GM21717 (cell line): ENCODE measurements around the gene SNAPC2.

Source experiments
- ATAC-seq: cut with Tn5 transposase; IDR thresholded peaks from one replicate; pipeline ENCODE4 v1.9.1; 2021; ENCODE audit warnings: mild to moderate bottlenecking, moderate library complexity; ENCODE audit not compliant: unreplicated experiment

SNAPC2 gene

GRCh38 chr19:7919610-7920518, at the start of gene SNAPC2:
SNAPC2 (plus strand) TSS chr19:7920338; CDS start chr19:7920367, 29 bp downstream.
- peak; percentile 42 for ATAC-seq

GRCh38 chr19:7870571-7871436, 49.3 kb upstream of the SNAPC2 start:
- ATAC-seq: no peak

GRCh38 chr19:7871437-7872305, 48.5 kb upstream of the SNAPC2 start:
- no peak for ATAC-seq

GRCh38 chr19:7872306-7873204, 47.6 kb upstream of the SNAPC2 start:
- no peak for ATAC-seq

- no peak for ATAC-seq
These were observed 46.6 kb upstream of the SNAPC2 start for GRCh38 chr19:7873304-7874075.

- no peak for ATAC-seq
These were observed 45.9 kb upstream of the SNAPC2 start, which contains the start of gene PRR36 for GRCh38 chr19:7874076-7874896. PRR36 (minus strand) TSS chr19:7874390; CDS start chr19:7873689, 701 bp downstream.

- no peak for ATAC-seq
These were observed 45.3 kb upstream of the SNAPC2 start for GRCh38 chr19:7874897-7875273.

GRCh38 chr19:7877249-7877836, 42.8 kb upstream of the SNAPC2 start:
- ATAC-seq: no peak

- ATAC-seq: no peak
These were observed 40.9 kb upstream of the SNAPC2 start for GRCh38 chr19:7879111-7879807.

- no peak for ATAC-seq
These were observed 40.3 kb upstream of the SNAPC2 start for GRCh38 chr19:7879836-7880235.

GRCh38 chr19:7881910-7882309, 38.2 kb upstream of the SNAPC2 start:
- no peak for ATAC-seq

GRCh38 chr19:7883105-7883504, 37.0 kb upstream of the SNAPC2 start:
- ATAC-seq: no peak

- ATAC-seq: no peak
These were observed 36.2 kb upstream of the SNAPC2 start for GRCh38 chr19:7883796-7884570.

- ATAC-seq: no peak
These were observed 34.3 kb upstream of the SNAPC2 start for GRCh38 chr19:7885818-7886217.

GRCh38 chr19:7887408-7888144, 32.6 kb upstream of the SNAPC2 start:
- no peak for ATAC-seq
